Mucosa of gallbladder (tissue), 1 donor: ENCODE measurements around the gene DIAPH2. TPM values are rescaled to one million over a fixed set of nuclear protein-coding genes. Genes with fewer than 3 reads are reported as not detected.

ENCODE experiments used
- DNase-seq: peaks from one replicate; pipeline ENCODE4 v3.0.0-alpha.2; 2020; ENCODE audit warnings: low spot score
- total RNA-seq: library from RNA; stranded (reverse); gene quantifications from one replicate; pipeline ENCODE4 v1.2.1, GENCODE V29; 2021
- donor health status: DM: no; HTN: no; CAD: no.

Gene DIAPH2
- total RNA-seq, 1 donor from 2014 or later: 17.6 TPM

DNA sequence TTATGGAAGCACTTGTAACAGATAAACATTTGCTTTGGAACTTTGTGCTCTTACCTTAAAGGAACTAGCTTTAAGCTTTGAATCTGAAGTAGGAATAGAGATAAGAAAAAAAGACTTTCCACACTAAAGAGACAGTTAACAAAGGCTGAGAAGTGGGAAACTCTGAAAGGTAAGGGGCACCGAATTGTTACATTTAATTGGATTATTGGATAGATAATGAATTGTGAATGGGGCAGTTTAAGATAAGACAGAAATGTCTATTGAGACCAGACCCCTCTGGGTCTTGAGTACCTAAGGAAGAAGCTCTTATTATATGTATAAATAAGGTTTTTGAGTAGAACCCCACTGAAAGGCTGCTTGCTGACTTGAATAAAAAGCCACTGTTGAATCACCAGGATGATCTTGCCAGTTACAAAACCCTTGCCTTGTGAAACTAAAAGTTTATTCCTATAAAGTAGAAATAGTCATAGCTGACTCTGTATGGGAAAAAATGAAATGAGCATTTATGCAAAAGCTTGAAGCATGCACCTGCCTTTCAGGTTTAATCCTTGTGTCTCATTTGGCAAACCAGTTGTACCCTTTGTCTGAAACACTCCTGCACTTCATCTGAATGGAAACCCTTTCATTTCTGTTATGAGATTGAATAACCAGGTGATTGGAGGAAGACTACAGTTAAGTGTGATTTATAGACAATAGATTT lies 622.3 kb downstream of the DIAPH2 start:
- DNase-seq: no peak

DNA sequence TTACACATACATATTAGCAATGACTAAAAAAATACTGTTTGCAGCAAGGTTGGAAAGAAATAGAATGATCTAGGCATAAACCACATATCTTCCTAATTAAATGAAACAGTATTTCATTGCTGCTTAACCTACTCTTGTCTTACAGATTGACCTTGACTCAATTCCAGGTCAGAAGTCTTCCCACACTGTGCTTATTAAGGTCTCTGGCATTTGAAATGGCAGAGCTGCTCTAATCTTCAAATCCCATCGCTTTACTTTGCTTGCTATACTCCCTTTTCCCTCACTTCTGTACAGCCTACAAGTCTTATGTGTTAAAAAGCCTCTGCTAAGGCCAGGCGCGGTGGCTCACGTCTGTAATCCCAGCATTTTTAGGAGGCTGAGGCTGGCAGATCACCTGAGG lies 623.5 kb downstream of the DIAPH2 start:
- no peak for DNase-seq

- DNase-seq: no peak
Observed at GRCh38 chrX:97309487-97310116, 625.0 kb downstream of the DIAPH2 start.

- DNase-seq: no peak
Observed at GRCh38 chrX:97310373-97310772, 625.7 kb downstream of the DIAPH2 start.

DNA sequence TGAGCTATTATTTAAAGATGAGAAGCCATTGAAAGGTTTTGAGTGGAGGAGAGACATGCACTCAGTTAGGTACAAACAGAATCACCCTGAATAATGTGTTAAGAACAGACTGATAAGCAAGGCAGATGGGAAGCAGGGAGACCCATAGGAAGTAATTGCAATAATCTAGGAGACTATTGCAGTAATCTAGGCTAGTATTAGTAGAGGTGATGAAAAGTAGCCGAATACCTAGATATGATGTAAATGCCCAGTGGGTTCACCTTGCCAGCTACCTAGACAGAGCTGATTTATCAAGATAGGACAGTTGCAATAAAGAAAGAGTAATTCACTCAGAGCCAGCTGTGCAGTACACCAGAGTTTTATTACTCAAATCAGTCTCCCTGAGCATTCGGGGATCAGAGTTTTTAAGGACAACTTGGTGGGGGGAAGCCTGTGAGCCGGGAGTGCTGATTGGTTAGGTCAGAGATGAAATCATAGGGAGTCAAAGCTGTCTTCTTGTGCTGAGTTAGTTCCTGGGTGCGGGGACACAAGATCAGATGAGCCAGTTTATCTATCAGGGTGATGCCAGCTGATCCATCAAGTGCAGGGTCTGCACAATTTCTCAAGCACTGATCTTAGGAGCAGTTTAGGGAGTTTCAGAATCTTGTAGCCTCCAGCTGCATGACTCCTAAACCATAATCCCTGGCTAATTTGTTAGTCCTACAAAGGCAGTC lies 626.6 kb downstream of the DIAPH2 start:
- no peak for DNase-seq

DNA sequence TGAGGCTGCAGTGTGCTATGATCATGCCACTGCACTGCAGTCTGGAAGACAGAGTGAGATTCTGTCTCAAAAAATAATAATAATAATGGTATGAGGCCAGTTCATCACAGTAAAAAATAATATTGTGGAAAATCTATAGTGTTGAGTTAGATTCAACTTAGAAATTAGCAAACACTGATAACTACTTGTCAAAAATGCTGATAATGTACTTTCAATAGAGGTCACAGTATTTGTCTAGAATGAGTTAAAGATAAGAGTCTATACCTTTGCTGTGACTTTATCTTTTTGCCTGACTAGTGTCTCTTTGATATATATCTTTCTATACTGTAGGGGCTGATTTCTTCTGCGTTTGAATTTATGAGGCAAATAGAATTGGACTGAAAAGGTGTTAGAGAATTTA lies 629.7 kb downstream of the DIAPH2 start:
- no peak for DNase-seq

DNA sequence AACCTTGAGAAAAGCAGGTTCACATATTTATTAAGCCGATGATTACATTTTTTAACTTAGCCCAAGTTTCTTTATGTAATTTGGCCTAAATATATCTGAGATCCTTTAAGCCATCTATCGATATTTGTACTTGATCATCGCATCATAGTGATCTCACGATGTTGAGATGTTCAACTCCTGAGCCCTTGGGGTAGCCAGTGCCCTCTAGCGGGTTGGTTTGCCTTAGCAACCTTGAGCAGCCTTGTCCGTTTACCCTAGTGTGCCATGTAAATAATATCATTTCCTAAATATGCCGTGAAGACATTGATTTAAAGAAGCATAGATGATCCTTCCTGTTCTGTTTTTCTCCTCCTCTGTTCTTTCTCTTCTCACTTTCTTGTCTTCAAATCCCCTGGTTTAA lies 631.3 kb downstream of the DIAPH2 start:
- no peak for DNase-seq

- DNase-seq: no peak
Observed at GRCh38 chrX:97320305-97320704, 635.7 kb downstream of the DIAPH2 start.

DNA sequence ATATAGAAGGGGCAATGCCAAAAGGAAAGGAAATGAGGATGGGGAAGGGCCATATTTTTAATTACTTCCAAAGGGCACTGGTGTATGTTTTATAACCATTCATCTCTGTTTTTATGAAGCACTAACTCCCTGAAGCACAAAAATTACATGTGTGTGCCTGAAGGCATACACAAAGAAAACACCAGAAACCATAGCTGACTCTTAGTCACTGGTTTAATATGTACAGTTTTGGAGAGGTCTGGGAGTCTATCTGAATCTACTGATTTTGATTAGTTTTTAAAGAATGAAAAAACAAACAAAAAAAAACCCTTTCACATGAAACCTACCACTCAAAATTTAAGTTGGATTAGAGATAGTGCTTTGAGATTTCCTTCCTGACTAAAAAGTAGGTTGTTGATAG lies 637.8 kb downstream of the DIAPH2 start:
- DNase-seq: no peak

GRCh38 chrX:97326456-97326855 lies 641.8 kb downstream of the DIAPH2 start:
- no peak for DNase-seq

GRCh38 chrX:97328853-97329390 lies 644.3 kb downstream of the DIAPH2 start:
- no peak for DNase-seq

DNA sequence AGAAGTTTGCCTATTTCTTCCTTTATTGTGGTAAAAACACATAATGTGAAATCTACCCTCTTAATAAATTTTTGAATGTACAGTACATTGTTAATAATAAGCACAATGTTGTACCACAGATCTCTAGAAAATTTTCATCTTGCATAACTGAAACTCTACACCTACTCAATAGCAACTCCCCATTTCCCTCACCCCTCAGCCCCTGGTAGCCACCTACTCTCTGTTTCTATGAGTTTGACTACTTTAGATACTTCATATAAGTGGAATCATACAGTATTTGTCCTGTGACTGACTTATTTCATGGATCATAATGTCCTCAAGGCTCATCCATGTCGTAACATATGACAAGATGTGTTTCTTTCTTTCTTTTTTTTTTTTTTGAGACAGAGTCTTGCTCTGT lies 645.5 kb downstream of the DIAPH2 start:
- no peak for DNase-seq

- DNase-seq: no peak
Observed at GRCh38 chrX:97332963-97333362, 648.3 kb downstream of the DIAPH2 start.

GRCh38 chrX:97334850-97335249 lies 650.2 kb downstream of the DIAPH2 start:
- no peak for DNase-seq

DNA sequence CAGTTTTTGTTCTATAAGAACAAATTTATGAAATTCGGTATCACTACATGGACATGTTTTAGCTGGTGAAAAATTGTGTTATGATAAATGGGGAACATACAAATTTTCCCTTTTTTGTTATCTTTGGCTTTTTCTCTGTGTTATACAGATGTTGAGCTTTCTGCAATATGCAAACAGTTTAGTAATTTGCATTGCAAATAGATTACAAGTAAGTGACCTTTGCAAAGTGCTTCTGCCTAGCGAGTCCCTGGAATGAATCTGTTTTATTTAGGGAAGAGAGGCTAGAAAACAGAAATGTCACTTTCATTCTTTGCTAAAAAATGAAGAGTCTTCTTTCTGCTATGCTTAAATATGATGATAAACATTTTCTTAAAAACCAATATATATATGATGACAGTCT lies 660.1 kb downstream of the DIAPH2 start:
- no peak for DNase-seq

DNA sequence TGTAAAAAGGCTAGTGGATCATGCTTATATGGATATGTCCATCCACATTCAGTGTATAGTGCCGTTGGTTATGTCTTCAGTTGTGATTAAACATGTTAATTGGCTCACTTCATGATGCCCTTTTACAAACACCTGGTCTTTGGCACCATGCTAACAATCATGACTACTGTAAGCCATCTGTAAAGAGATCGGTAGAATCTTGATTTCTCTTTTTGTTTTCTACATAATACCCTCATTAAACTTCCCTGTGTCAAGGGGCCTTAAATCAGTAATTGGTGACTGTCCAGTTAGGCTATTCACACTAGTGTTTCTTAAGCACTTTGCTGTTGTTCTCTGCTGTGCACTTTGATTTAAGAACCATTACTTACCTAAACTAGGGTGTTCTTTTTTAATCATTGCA lies 674.3 kb downstream of the DIAPH2 start:
- no peak for DNase-seq

GRCh38 chrX:97363843-97364242 lies 679.2 kb downstream of the DIAPH2 start:
- DNase-seq: no peak

DNA sequence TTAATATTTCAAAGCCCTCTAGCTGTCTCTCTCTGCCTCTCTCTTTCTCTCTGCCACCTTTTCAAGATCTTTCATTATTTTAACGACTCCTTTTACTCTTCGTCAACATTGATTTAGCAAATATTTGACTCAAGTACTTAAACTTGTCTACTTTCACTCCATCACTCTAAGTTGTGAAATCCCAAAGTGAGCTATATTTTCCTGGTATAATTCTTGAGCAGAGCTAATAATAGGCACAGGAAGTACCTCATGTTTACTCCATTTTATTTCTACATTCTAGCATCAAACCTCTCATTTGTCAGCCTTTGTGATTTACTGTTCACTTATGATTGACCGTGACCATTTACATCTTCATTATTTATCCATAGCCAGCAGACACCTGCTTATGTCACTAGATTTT lies 681.6 kb downstream of the DIAPH2 start:
- DNase-seq: no peak

- no peak for DNase-seq
Observed at GRCh38 chrX:97367125-97367524, 682.5 kb downstream of the DIAPH2 start.

DNA sequence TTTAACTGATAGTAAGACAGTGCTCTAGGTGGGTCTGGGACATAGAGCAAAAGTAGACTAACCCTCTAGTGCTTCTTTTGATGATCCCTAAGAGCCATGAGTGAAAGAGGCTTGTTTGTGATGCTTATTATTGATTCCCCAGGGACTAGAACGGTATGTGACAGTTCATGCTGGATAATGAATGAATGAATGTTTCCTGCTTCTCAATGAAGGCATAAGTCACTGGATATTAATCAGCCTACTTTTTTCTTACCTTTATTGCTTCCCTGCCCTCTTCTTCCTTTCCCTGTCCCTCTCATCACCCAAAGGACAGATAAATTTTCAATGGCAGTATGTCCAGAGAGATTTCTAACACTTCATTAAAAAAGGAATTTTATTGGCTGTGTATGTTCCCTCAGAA lies 685.3 kb downstream of the DIAPH2 start:
- no peak for DNase-seq

DNA sequence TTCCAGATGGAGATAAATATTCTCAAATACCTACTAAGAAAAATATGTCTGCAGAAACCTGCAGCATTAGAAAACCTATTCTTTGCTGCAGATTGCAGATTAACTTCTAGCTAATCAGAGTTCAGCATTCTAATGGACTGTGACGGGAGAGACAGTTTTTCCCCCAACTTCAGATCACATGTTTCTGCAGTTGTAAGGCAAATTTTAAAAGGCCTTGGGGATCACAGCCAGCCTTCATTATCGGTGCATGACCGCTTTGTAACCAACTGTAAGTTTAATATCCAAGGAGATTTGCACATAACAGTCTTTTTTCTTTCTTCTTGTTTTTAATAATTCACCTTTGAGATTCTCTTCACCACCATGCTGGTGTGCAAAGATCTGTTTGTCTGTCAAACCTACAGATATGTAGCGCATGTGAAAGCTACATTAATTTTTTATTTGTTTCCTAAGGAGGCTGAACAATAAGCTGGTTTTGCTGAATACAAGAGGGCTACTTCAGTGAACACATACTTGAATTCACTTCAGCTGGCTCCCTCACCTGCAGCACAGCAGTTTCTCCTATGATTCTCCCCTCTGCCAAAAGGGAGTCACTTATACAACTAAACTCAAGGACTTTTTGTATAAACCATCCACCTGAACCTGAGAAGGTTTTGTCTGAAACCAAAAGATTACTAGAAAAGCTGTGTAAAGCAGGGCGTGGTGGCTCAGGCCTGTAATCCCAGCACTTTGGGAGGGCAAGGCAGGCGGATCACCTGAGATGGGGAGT lies 687.5 kb downstream of the DIAPH2 start:
- DNase-seq: no peak

DNA sequence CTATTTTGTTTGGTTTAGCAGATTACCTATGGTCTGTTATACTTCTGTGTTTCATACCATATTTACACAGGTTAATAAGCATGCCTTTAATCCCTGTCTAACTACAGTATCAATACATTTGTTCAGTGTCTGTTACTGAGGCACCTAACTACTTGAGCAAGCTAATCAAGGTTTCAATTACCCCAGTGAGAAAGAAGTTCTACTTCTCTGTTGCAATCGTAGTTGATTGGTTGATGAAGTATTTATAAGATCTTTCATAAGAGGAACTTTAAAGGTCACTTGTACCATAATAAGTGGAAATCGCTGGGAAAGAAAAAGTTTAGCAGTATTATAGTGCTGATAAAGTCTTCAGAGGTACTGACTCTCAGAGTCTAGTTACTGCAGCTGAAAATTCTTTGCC lies 689.6 kb downstream of the DIAPH2 start:
- no peak for DNase-seq
